GM23338 (cell line): ENCODE measurements around the gene PRPF31. TPM values are rescaled to one million over a fixed set of nuclear protein-coding genes. Genes with fewer than 3 reads are reported as not detected.

Experiments used
- ATAC-seq: fragments of 200-7000 bp; cut with Tn5 transposase; 3 replicates; pipeline ENCODE4 v1.9.1; 2020
- DNase-seq: peaks from one replicate; pipeline ENCODE4 v3.0.0-alpha.2; 2015; ENCODE audit warnings: low spot score
- H2AFZ ChIP-seq: fragments of 200-600 bp; sonication (generic); 2 replicates; pipeline ENCODE4 v1.8.0; 2016; ENCODE audit warnings: antibody characterized with exemption, mild to moderate bottlenecking, moderate library complexity
- H3F3A ChIP-seq: fragments of 200-600 bp; sonication (generic); replicated peaks from 2 replicates; pipeline ENCODE4 v1.8.0; 2017; ENCODE audit warnings: antibody characterized with exemption, mixed run types, low read depth
- H3K27ac ChIP-seq: fragments of 200-600 bp; sonication (generic); 2 replicates; pipeline ENCODE4 v1.6.1; 2016; ENCODE audit warnings: low read depth
- H3K27me3 ChIP-seq: fragments of 200-600 bp; sonication (generic); 2 replicates; pipeline ENCODE4 v1.8.0; 2016; ENCODE audit warnings: mild to moderate bottlenecking, mixed run types, moderate library complexity; ENCODE audit not compliant: insufficient read depth
- H3K36me3 ChIP-seq: fragments of 200-600 bp; sonication (generic); 2 replicates; pipeline ENCODE4 v1.8.0; 2016; ENCODE audit warnings: mild to moderate bottlenecking; ENCODE audit not compliant: insufficient read depth
- H3K4me1 ChIP-seq: fragments of 200-600 bp; sonication (generic); 2 replicates; pipeline ENCODE4 v1.8.0; 2016; ENCODE audit warnings: mild to moderate bottlenecking, moderate library complexity; ENCODE audit not compliant: insufficient read depth
- H3K4me2 ChIP-seq: fragments of 200-600 bp; sonication (generic); 2 replicates; pipeline ENCODE4 v1.7.1; 2017; ENCODE audit warnings: mixed run types
- H3K4me3 ChIP-seq: fragments of 200-600 bp; sonication (generic); 2 replicates; pipeline ENCODE4 v1.6.1; 2016; ENCODE audit warnings: mixed run types
- H3K79me2 ChIP-seq: fragments of 200-600 bp; sonication (generic); replicated peaks from 2 replicates; pipeline ENCODE4 v1.8.0; 2017; ENCODE audit warnings: mild to moderate bottlenecking; ENCODE audit not compliant: insufficient read depth
- H3K9me2 ChIP-seq: fragments of 200-600 bp; sonication (generic); 2 replicates; pipeline ENCODE4 v1.8.0; 2017; ENCODE audit not compliant: insufficient read depth
- H4K20me1 ChIP-seq: fragments of 200-600 bp; sonication (generic); replicated peaks from 2 replicates; pipeline ENCODE4 v1.8.0; 2017; ENCODE audit warnings: mild to moderate bottlenecking; ENCODE audit not compliant: insufficient read depth
- H3K27ac Mint-ChIP-seq: 2 replicates; pipeline ENCODE4 v1.8.0; 2020; ENCODE audit warnings: inconsistent platforms, mild to moderate bottlenecking, moderate library complexity, mixed read lengths
- H3K27me3 Mint-ChIP-seq: 3 replicates; pipeline ENCODE4 v1.8.0; 2022; ENCODE audit warnings: low read depth, mild to moderate bottlenecking, moderate library complexity, mixed read lengths, inconsistent platforms; ENCODE audit not compliant: insufficient read depth, poor library complexity
- H3K36me3 Mint-ChIP-seq: 3 replicates; pipeline ENCODE4 v1.8.0; 2021; ENCODE audit warnings: low read depth, mild to moderate bottlenecking, inconsistent platforms, moderate library complexity, mixed read lengths
- H3K4me1 Mint-ChIP-seq: 3 replicates; pipeline ENCODE4 v1.8.0; 2020; ENCODE audit warnings: mild to moderate bottlenecking, inconsistent platforms, mixed read lengths
- H3K4me3 Mint-ChIP-seq: 3 replicates; pipeline ENCODE4 v1.8.0; 2021; ENCODE audit warnings: moderate library complexity, mild to moderate bottlenecking, inconsistent platforms, mixed read lengths
- H3K9me3 Mint-ChIP-seq: 3 replicates; pipeline ENCODE4 v1.8.0; 2020; ENCODE audit warnings: moderate library complexity, mild to moderate bottlenecking, inconsistent platforms, mixed read lengths
- CREB1 ChIP-seq: fragments of 250-450 bp; sonication (Bioruptor Pico); IDR thresholded peaks from 2 replicates; pipeline ENCODE4 v1.5.0; 2020; ENCODE audit warnings: low read depth, mild to moderate bottlenecking, moderate library complexity
- ETS1 ChIP-seq: IDR thresholded peaks from 2 replicates; pipeline ENCODE4 v1.6.1; 2016; ENCODE audit warnings: antibody characterized with exemption
- JUNB ChIP-seq: IDR thresholded peaks from one replicate; pipeline ENCODE4 v1.6.1; 2016; ENCODE audit warnings: antibody characterized with exemption; ENCODE audit not compliant: unreplicated experiment
- POLR2AphosphoS5 ChIP-seq: IDR thresholded peaks from 2 replicates; pipeline ENCODE4 v1.6.1; 2016; ENCODE audit warnings: antibody characterized with exemption, low read depth
- ZNF462 ChIP-seq: fragments of 250-450 bp; sonication (Bioruptor Pico); IDR thresholded peaks from 2 replicates; pipeline ENCODE4 v1.5.0; 2020; ENCODE audit warnings: mild to moderate bottlenecking, moderate library complexity
- polyA plus RNA-seq: library from polyadenylated mRNA; unstranded; fragments of >200 nt; fragmentation: Nextera tagmentation; extraction: Ambion mirVana; gene quantifications from 2 replicates; pipeline ENCODE4 v1.2.1, GENCODE V29; 2016
- total RNA-seq: library from RNA; depleted of rRNA; stranded (reverse); fragments of >200 nt; shearing (Covaris generic); gene quantifications from 2 replicates; pipeline ENCODE4 v1.2.3, GENCODE V29; 2014

PRPF31 gene
- total and polyA plus RNA-seq, 2 experiments from 2014 or later, result 83.3 to 94.2 TPM

GRCh38 chr19:54173951-54174834, 58.6 kb downstream of the PRPF31 start:
- peaks cover 21% of the 10 kb centered on the region for H3K4me1 Mint-ChIP-seq
- Histone ChIP-seq H3F3A (peaks cover 17% of the 10 kb centered on the region), H3K9me2 (no peaks in the 10 kb centered on the region), H2AFZ (no peak overlapping the region), H3K4me2 (no peak overlapping the region), H3K27ac (peak overlapping the region; percentile 69; the same call in 1 of the 2 replicates), H3K4me1 (peaks cover 2% of the 10 kb centered on the region; the same call in 1 of the 2 replicates), H3K27me3 (no peaks in the 10 kb centered on the region), H3K79me2 (no peaks in the 10 kb centered on the region), H4K20me1 (peaks cover 9% of the 10 kb centered on the region), H3K36me3 (peaks cover 9% of the 10 kb centered on the region; the same call in 1 of the 2 replicates), H3K4me3 (no peak overlapping the region)
- H3K27me3 Mint-ChIP-seq, result peaks cover 34% of the 10 kb centered on the region
- H3K27ac Mint-ChIP-seq, result no peak overlapping the region
- peak overlapping the region; percentile 27; the same call in 1 of the 3 replicates for H3K4me3 Mint-ChIP-seq
- ATAC-seq (no peak), DNase-seq (peak; percentile 34)
- peaks cover 15% of the 10 kb centered on the region for H3K36me3 Mint-ChIP-seq
- no peaks in the 10 kb centered on the region; the same call in 1 of the 3 replicates for H3K9me3 Mint-ChIP-seq
- TF ChIP-seq CREB1 (CRISPR knock-in tag) (no peak), POLR2AphosphoS5 (no peak)

- Histone ChIP-seq H3K4me3 (peak overlapping the region; percentile 27; the same call in 1 of the 2 replicates), H3K9me2 (no peaks in the 10 kb centered on the region), H3K4me2 (peak overlapping the region; percentile 65; the same call in 1 of the 2 replicates), H4K20me1 (peaks cover 13% of the 10 kb centered on the region), H2AFZ (no peak overlapping the region), H3K4me1 (peaks cover 2% of the 10 kb centered on the region; the same call in 1 of the 2 replicates), H3F3A (peaks cover 11% of the 10 kb centered on the region), H3K36me3 (peaks cover 9% of the 10 kb centered on the region; the same call in 1 of the 2 replicates), H3K27ac (no peak overlapping the region), H3K79me2 (no peaks in the 10 kb centered on the region), H3K27me3 (no peaks in the 10 kb centered on the region)
- H3K4me3 Mint-ChIP-seq, result peak overlapping the region; percentile 46
- H3K36me3 Mint-ChIP-seq, result peaks cover 32% of the 10 kb centered on the region
- H3K27me3 Mint-ChIP-seq, result peaks cover 25% of the 10 kb centered on the region
- H3K9me3 Mint-ChIP-seq, result no peaks in the 10 kb centered on the region; the same call in 1 of the 3 replicates
- DNase-seq, result peak; percentile 91
- TF ChIP-seq JUNB (no peak), CREB1 (CRISPR knock-in tag) (0 out of 2 replicates have a peak, but pooled peaks have one; percentile 14), POLR2AphosphoS5 (peak; percentile 75), ZNF462 (no peak), ETS1 (peak; percentile 98)
- H3K27ac Mint-ChIP-seq, result peak overlapping the region; percentile 59
- ATAC-seq, result peak; percentile 82
- peaks cover 14% of the 10 kb centered on the region for H3K4me1 Mint-ChIP-seq
These were observed 63.2 kb downstream of the PRPF31 start for GRCh38 chr19:54178581-54179261.
